ENCODE results near the gene PTPN22. TPM values are rescaled to one million over a fixed set of nuclear protein-coding genes. Genes with fewer than 3 reads are reported as not detected.

PTPN22 gene
- total and polyA plus RNA-seq, 2 donors from 2014 or later, result 0.32 to 6.6 TPM

GRCh38 chr1:113811888-113812660 lies 59.4 kb downstream of the PTPN22 start, which contains the start of gene RSBN1:
RSBN1 (minus strand) TSS chr1:113812476; CDS start chr1:113812412, 64 bp downstream.
- peak within 1 kb of the TSS; percentile 87 to 92 for H3K27ac ChIP-seq (ENCODE audit: low read depth in 2 of 2, low read length in 2 of 2)
- no peaks in the 10 kb centered on the region for H3K36me3 ChIP-seq (ENCODE audit: control insufficient read depth in 2 of 3, insufficient read depth in 3 of 3, low read length in 3 of 3)
- intact Hi-C loops (cut with DNase I), result no loop called here
- H3K4me3 ChIP-seq (ENCODE audit: low read length in 3 of 3), result peak within 1 kb of the TSS; percentile 87 to 99 (median 88)
- no peaks in the 10 kb centered on the region for H3K9me3 ChIP-seq (ENCODE audit: control insufficient read depth in 2 of 3, insufficient read depth in 1 of 3, low read length in 3 of 3)
- TF ChIP-seq CTCF (IDR thresholded peaks at IDR 0.05; ENCODE audit: borderline replicate concordance, extremely low read depth, insufficient read depth), result peak; percentile 27
- peak within 1 kb of the TSS; percentile 74 to 98 (median 83) for H3K9ac ChIP-seq (ENCODE audit: low read length in 3 of 3)
- H3K27me3 ChIP-seq (ENCODE audit: control insufficient read depth, insufficient read depth, low read length), result no peaks in the 10 kb centered on the region
- DNase-seq (peak; percentile 99 to 100 (median 100)), FAIRE-seq (peak; percentile 89)
- peaks cover 0 to 8% (median 2%) of the 10 kb centered on the region in 3 donors for H3K4me1 ChIP-seq (ENCODE audit: control insufficient read depth in 2 of 3, insufficient read depth in 2 of 3, low read depth in 1 of 3, low read length in 3 of 3)

GRCh38 chr1:113811156-113811887 lies 60.2 kb downstream of the PTPN22 start:
- no peak for TF ChIP-seq CTCF (IDR thresholded peaks at IDR 0.05; ENCODE audit: borderline replicate concordance, extremely low read depth, insufficient read depth)
- intact Hi-C loops (cut with DNase I), result no loop called here
- no peaks in the 10 kb centered on the region for H3K27me3 ChIP-seq (ENCODE audit: control insufficient read depth, insufficient read depth, low read length)
- FAIRE-seq (no peak), DNase-seq (peak in 4 of 5 donors; percentile 29 to 59 (median 54))
- no peaks in the 10 kb centered on the region for H3K9me3 ChIP-seq (ENCODE audit: control insufficient read depth in 2 of 3, insufficient read depth in 1 of 3, low read length in 3 of 3)
- H3K9ac ChIP-seq (ENCODE audit: low read length in 3 of 3), result peak overlapping the region; percentile 74 to 98 (median 83)
- H3K36me3 ChIP-seq (ENCODE audit: control insufficient read depth in 2 of 3, insufficient read depth in 3 of 3, low read length in 3 of 3), result no peaks in the 10 kb centered on the region
- H3K27ac ChIP-seq (ENCODE audit: low read depth in 2 of 2, low read length in 2 of 2), result peak overlapping the region; percentile 87 to 92
- H3K4me3 ChIP-seq (ENCODE audit: low read length in 3 of 3), result peak overlapping the region; percentile 84 to 99 (median 87)
- H3K4me1 ChIP-seq (ENCODE audit: control insufficient read depth in 2 of 3, insufficient read depth in 2 of 3, low read depth in 1 of 3, low read length in 3 of 3), result peaks cover 0 to 8% (median 2%) of the 10 kb centered on the region in 3 donors

GRCh38 chr1:113809670-113810602 lies 61.6 kb downstream of the PTPN22 start:
- TF ChIP-seq CTCF (IDR thresholded peaks at IDR 0.05; ENCODE audit: borderline replicate concordance, extremely low read depth, insufficient read depth), result no peak
- FAIRE-seq, result no peak
- intact Hi-C loops (cut with DNase I), result no loop called here
- Histone ChIP-seq H3K36me3 (ENCODE audit: control insufficient read depth in 2 of 3, insufficient read depth in 3 of 3, low read length in 3 of 3) (no peaks in the 10 kb centered on the region), H3K27ac (ENCODE audit: low read depth in 2 of 2, low read length in 2 of 2) (no peak overlapping the region), H3K9ac (ENCODE audit: low read length in 3 of 3) (peak overlapping the region in 1 of 3 donors; percentile 83), H3K27me3 (ENCODE audit: control insufficient read depth, insufficient read depth, low read length) (no peaks in the 10 kb centered on the region), H3K9me3 (ENCODE audit: control insufficient read depth in 2 of 3, insufficient read depth in 1 of 3, low read length in 3 of 3) (no peaks in the 10 kb centered on the region), H3K4me1 (ENCODE audit: control insufficient read depth in 2 of 3, insufficient read depth in 2 of 3, low read depth in 1 of 3, low read length in 3 of 3) (peaks cover 0 to 8% (median 2%) of the 10 kb centered on the region in 3 donors), H3K4me3 (ENCODE audit: low read length in 3 of 3) (peak overlapping the region; percentile 42 to 99 (median 42))
- peak in 1 of 5 donors; percentile 3 for DNase-seq

All from kidney (tissue), 14 donors.